Calu3 (cell line): Measurements from ENCODE around the gene EBF4. TPM values are rescaled to one million over a fixed set of nuclear protein-coding genes. Genes with fewer than 3 reads are reported as not detected.

Experiments used
- BruUV-seq: library from RNA; stranded (reverse); fragments of 400-500 nt; replicated peaks from 2 replicates; lab custom pipeline; 2021; lab: Mats Ljungman, UMichigan
- CTCF ChIA-PET: fragments of 300-600 bp; sonication (Branson Sonifier 250); formaldehyde crosslinking; loops from one replicate; lab custom pipeline; 2022; ENCODE audit warnings: antibody characterized with exemption; lab: Charles Lee
- DNase-seq: peaks from one replicate; pipeline ENCODE4 v3.0.0; 2022
- H3K27ac Mint-ChIP-seq: one replicate; pipeline ENCODE4 v1.8.0; 2022; ENCODE audit warnings: mixed read lengths; ENCODE audit not compliant: unreplicated experiment
- H3K27me3 Mint-ChIP-seq: one replicate; pipeline ENCODE4 v1.8.0; 2022; ENCODE audit warnings: mixed read lengths; ENCODE audit not compliant: unreplicated experiment
- H3K36me3 Mint-ChIP-seq: one replicate; pipeline ENCODE4 v1.8.0; 2022; ENCODE audit warnings: mild to moderate bottlenecking, moderate library complexity, mixed read lengths; ENCODE audit not compliant: insufficient read depth, unreplicated experiment
- H3K4me1 Mint-ChIP-seq: one replicate; pipeline ENCODE4 v1.8.0; 2022; ENCODE audit warnings: mild to moderate bottlenecking, low read depth, mixed read lengths; ENCODE audit not compliant: unreplicated experiment
- H3K4me3 Mint-ChIP-seq: one replicate; pipeline ENCODE4 v1.8.0; 2022; ENCODE audit warnings: mild to moderate bottlenecking, low read depth, moderate library complexity, mixed read lengths; ENCODE audit not compliant: unreplicated experiment
- H3K9me3 Mint-ChIP-seq: one replicate; pipeline ENCODE4 v1.8.0; 2022; ENCODE audit warnings: low read depth, mixed read lengths; ENCODE audit not compliant: unreplicated experiment
- CTCF ChIP-seq: fragments of 200-600 bp; IDR thresholded peaks from one replicate; pipeline ENCODE4 v1.8.0; 2022; ENCODE audit warnings: antibody characterized with exemption; ENCODE audit not compliant: unreplicated experiment
- intact Hi-C: fragments of 100-400 bp; cut with micrococcal nuclease; formaldehyde crosslinking; loops from one replicate; pipeline ENCODE4 v1.10.0; 2022; ENCODE audit not compliant: unreplicated experiment
- total RNA-seq: library from RNA; stranded (reverse); gene quantifications from 2 replicates; pipeline ENCODE4 v1.2.3, GENCODE V29; 2022

Gene EBF4
- total RNA-seq, 1 experiment from 2014 or later: 4.3 TPM

- Mint-ChIP-seq H3K4me3 (no peak overlapping the region), H3K4me1 (no peaks in the 10 kb centered on the region), H3K27ac (no peak overlapping the region), H3K9me3 (no peaks in the 10 kb centered on the region), H3K36me3 (no peaks in the 10 kb centered on the region), H3K27me3 (peaks cover 44% of the 10 kb centered on the region)
- intact Hi-C loops: no loop called here
- CTCF ChIA-PET: no interaction called here
- BruUV-seq: no TSS peak
- no peak for DNase-seq
- no peak for TF ChIP-seq CTCF
Observed at GRCh38 chr20:2760952-2761305, 68.3 kb downstream of the EBF4 start.

- H3K4me1 Mint-ChIP-seq: no peaks in the 10 kb centered on the region
- intact Hi-C loops: no loop called here
- no peak overlapping the region for H3K27ac Mint-ChIP-seq
- no peak for TF ChIP-seq CTCF
- no peak overlapping the region for H3K4me3 Mint-ChIP-seq
- CTCF ChIA-PET: no interaction called here
- H3K9me3 Mint-ChIP-seq: no peaks in the 10 kb centered on the region
- no TSS peak for BruUV-seq
- DNase-seq: no peak
- peaks cover 34% of the 10 kb centered on the region for H3K27me3 Mint-ChIP-seq
- no peaks in the 10 kb centered on the region for H3K36me3 Mint-ChIP-seq
Observed at GRCh38 chr20:2761885-2762284, 69.3 kb downstream of the EBF4 start.

GRCh38 chr20:2762578-2763131 lies 70.1 kb downstream of the EBF4 start:
- Mint-ChIP-seq H3K4me1 (peaks cover 4% of the 10 kb centered on the region), H3K27ac (no peak overlapping the region), H3K4me3 (no peak overlapping the region), H3K27me3 (peaks cover 30% of the 10 kb centered on the region), H3K36me3 (no peaks in the 10 kb centered on the region), H3K9me3 (no peaks in the 10 kb centered on the region)
- CTCF ChIA-PET: no interaction called here
- no peak for DNase-seq
- no peak for TF ChIP-seq CTCF
- intact Hi-C loops: no loop called here
- BruUV-seq: no TSS peak

- no peaks in the 10 kb centered on the region for H3K36me3 Mint-ChIP-seq
- no peaks in the 10 kb centered on the region for H3K9me3 Mint-ChIP-seq
- H3K27me3 Mint-ChIP-seq: peaks cover 30% of the 10 kb centered on the region
- intact Hi-C loops: no loop called here
- H3K4me1 Mint-ChIP-seq: peaks cover 10% of the 10 kb centered on the region
- TF ChIP-seq CTCF: no peak
- DNase-seq: no peak
- no TSS peak for BruUV-seq
- H3K27ac Mint-ChIP-seq: no peak overlapping the region
- no peak overlapping the region for H3K4me3 Mint-ChIP-seq
- CTCF ChIA-PET: interaction anchor here (0.9 kb wide), 1 partner anchor 15 kb away, joined by 5 read pairs; no protein-coding TSS in a partner anchor
Observed at GRCh38 chr20:2763186-2763585, 70.6 kb downstream of the EBF4 start.
